Tibial nerve (tissue), 4 donors: ENCODE results near the gene TTC39B. TPM values are rescaled to one million over a fixed set of nuclear protein-coding genes. Genes with fewer than 3 reads are reported as not detected.

Experiments used
- DNase-seq, 2 donors: peaks; one replicate each; pipeline ENCODE4 v3.0.0-alpha.2; 2019; ENCODE audit warnings: low spot score in 2 of 2
- H3K27ac ChIP-seq, 4 donors: fragments of 200-600 bp; sonication (generic) in 3 of 4; one replicate each; pipeline ENCODE4 v1.5.1; 2017 to 2019; ENCODE audit warnings: mild to moderate bottlenecking in 1 of 4
- H3K27me3 ChIP-seq, 2 donors: fragments of 200-600 bp; sonication (generic) in 1 of 2; one replicate each; pipeline versions ENCODE4 v1.5.1 to v1.6.0; 2017 to 2019
- H3K36me3 ChIP-seq, 3 donors: fragments of 200-600 bp; sonication (generic); one replicate each; pipeline ENCODE4 v1.5.1; 2018 to 2019
- H3K4me1 ChIP-seq, 4 donors: fragments of 200-600 bp; sonication (generic) in 3 of 4; one replicate each; pipeline ENCODE4 v1.5.1; 2017 to 2019
- H3K4me3 ChIP-seq, 4 donors: fragments of 200-600 bp; sonication (generic) in 3 of 4; one replicate each; pipeline ENCODE4 v1.5.1; 2017 to 2019; ENCODE audit warnings: mild to moderate bottlenecking in 1 of 4, moderate library complexity in 1 of 4
- H3K9me3 ChIP-seq, 4 donors: fragments of 200-600 bp; sonication (generic) in 3 of 4; one replicate each; pipeline ENCODE4 v1.5.1; 2017 to 2019
- EP300 ChIP-seq, 2 donors: sonication (generic); formaldehyde crosslinking; IDR thresholded peaks; one replicate each; pipeline ENCODE4 v1.6.1; 2017; ENCODE audit warnings: antibody characterized with exemption in 2 of 2, mild to moderate bottlenecking in 1 of 2
- POLR2A ChIP-seq, 2 donors: fragments of 450-650 bp; IDR thresholded peaks; one replicate each; pipeline ENCODE4 v1.6.1; 2017; ENCODE audit warnings: antibody characterized with exemption in 2 of 2, mild to moderate bottlenecking in 2 of 2, moderate library complexity in 2 of 2
- WGBS, 2 donors: methylation state at CpG; one replicate each; pipeline ENCODE4 v1.1.5; 2018; 5-methylcytosine and 5-hydroxymethylcytosine counted together
- total RNA-seq, 4 donors: library from RNA; depleted of rRNA; stranded (reverse); fragments of >200 nt; gene quantifications; one replicate each; pipeline ENCODE4 v1.1.0, GENCODE V29; 2016
- TF ChIP-seq, protein P1 (sequence below), 5 experiments: fragments of 200-600 bp in 3 of 5; fragments of 450-650 bp in 2 of 5; sonication (generic) in 3 of 5; IDR thresholded peaks; one replicate each; pipeline ENCODE4 v1.5.1; 2016 to 2019; ENCODE audit warnings: antibody characterized with exemption in 5 of 5, mild to moderate bottlenecking in 3 of 5, moderate library complexity in 2 of 5

Gene TTC39B
- total RNA-seq, 4 donors from 2014 or later: 5.4 to 8.8 (median 7.5) TPM

DNA sequence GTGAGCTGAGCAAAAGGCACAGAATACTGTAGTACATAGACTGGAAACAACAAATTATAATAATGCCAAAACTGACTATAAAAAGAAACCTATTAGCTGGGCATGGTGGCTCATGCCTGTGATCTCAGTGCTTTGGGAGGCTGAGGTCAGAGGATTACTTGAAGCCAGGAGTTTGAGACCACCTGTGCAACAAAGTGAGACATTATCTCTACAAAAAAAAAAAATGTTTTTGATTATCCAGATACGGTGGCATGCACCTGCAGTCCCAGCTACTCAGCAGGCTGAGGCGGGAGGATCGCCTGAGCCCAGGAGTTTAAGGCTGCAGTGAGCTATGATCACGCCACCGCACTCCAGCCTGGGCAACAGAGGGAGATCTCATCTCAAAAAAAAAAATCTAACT, 175.9 kb downstream of the TTC39B start:
- H3K4me3 ChIP-seq: no peak overlapping the region
- TF ChIP-seq EP300 (IDR thresholded peaks at IDR 0.05): no peak
- TF ChIP-seq, protein P1, sequence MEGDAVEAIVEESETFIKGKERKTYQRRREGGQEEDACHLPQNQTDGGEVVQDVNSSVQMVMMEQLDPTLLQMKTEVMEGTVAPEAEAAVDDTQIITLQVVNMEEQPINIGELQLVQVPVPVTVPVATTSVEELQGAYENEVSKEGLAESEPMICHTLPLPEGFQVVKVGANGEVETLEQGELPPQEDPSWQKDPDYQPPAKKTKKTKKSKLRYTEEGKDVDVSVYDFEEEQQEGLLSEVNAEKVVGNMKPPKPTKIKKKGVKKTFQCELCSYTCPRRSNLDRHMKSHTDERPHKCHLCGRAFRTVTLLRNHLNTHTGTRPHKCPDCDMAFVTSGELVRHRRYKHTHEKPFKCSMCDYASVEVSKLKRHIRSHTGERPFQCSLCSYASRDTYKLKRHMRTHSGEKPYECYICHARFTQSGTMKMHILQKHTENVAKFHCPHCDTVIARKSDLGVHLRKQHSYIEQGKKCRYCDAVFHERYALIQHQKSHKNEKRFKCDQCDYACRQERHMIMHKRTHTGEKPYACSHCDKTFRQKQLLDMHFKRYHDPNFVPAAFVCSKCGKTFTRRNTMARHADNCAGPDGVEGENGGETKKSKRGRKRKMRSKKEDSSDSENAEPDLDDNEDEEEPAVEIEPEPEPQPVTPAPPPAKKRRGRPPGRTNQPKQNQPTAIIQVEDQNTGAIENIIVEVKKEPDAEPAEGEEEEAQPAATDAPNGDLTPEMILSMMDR (IDR thresholded peaks at IDR 0.05): no peak
- no peaks in the 10 kb centered on the region for H3K36me3 ChIP-seq
- no peak for DNase-seq
- 84 to 95% methylated on average over 5 of the region's 5 CpGs for WGBS, 2 donors
- H3K27ac ChIP-seq: no peak overlapping the region
- H3K4me1 ChIP-seq: peaks cover 0 to 7% (median 0%) of the 10 kb centered on the region in 4 donors
- H3K27me3 ChIP-seq: no peaks in the 10 kb centered on the region
- no peaks in the 10 kb centered on the region for H3K9me3 ChIP-seq

DNA sequence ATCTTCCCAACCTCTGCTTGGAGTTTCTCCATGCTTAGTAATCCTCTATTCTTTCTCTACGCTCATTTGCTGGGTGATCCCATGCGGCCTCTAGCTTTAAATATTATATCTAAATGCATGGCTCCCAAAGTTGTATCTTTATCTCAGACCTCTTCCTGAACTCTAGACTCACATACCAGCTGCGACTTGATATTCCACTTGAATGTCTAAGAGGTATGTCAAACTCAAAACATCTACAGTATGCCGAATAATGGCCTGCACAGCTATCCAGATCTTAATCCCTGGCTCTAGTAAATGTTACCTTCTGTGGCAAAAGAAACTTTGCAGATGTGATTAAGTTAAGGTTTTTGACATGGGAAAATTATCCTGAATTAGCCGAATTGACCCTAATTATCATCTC, 179.2 kb downstream of the TTC39B start:
- TF ChIP-seq POLR2A (IDR thresholded peaks at IDR 0.05) (no peak), EP300 (IDR thresholded peaks at IDR 0.05) (no peak)
- TF ChIP-seq, protein P1 (IDR thresholded peaks at IDR 0.05): no peak
- H3K27me3 ChIP-seq: no peaks in the 10 kb centered on the region
- no peaks in the 10 kb centered on the region for H3K4me1 ChIP-seq
- no peaks in the 10 kb centered on the region for H3K9me3 ChIP-seq
- H3K4me3 ChIP-seq: no peak overlapping the region
- no peak for DNase-seq
- H3K27ac ChIP-seq: no peak overlapping the region
- WGBS, 2 donors: 93 to 94% methylated on average over 5 of the region's 5 CpGs
- H3K36me3 ChIP-seq: no peaks in the 10 kb centered on the region

DNA sequence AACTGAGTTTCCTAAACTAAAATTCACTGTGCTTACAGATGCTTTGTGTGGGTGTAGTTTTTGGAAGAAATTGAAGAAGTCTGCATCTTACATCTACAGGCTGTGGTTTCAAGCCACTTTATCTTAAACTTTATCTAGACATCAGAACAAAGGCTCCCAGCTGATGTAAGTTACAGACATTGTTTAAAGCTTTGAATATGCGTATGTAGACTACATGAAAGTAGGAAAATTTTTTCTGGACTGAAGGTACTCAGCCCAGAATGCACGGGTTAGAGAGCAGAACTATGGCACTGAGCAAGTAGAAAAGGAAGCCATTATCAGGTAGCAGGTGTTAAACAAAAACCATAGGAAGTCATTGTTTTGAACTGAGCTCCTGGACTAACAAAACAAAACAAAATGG, 185.4 kb downstream of the TTC39B start:
- WGBS, 2 donors: 72 to 73% methylated on average over 2 of the region's 2 CpGs
- Histone ChIP-seq H3K27ac (no peak overlapping the region), H3K27me3 (no peaks in the 10 kb centered on the region), H3K36me3 (no peaks in the 10 kb centered on the region), H3K9me3 (no peaks in the 10 kb centered on the region), H3K4me3 (no peak overlapping the region), H3K4me1 (no peaks in the 10 kb centered on the region)
- no peak for DNase-seq
- TF ChIP-seq, protein P1 (IDR thresholded peaks at IDR 0.05): no peak
- TF ChIP-seq POLR2A (IDR thresholded peaks at IDR 0.05) (no peak), EP300 (IDR thresholded peaks at IDR 0.05) (no peak)

DNA sequence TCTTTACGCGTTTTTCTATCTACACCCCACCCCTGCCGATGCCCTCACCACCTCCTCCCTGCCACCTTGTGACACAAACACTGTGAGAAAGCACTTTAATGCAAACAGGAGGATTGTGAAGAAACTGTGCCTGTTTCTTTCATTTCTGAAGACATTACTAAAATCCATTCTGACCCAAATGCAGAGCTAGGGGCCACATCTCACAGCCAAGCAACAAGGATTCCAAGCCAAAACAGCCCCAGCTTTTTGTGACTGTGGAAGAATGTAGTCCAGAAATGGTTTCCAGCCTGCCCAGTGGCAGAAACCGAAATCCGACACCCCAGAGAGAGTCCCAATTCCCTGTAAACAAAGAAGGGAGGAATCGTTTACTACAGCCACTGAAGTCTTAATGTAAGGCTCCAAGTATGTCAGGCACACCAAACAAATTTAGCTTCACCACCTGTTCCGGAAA, 190.9 kb downstream of the TTC39B start:
- DNase-seq: no peak
- H3K4me1 ChIP-seq: no peaks in the 10 kb centered on the region
- H3K4me3 ChIP-seq: no peak overlapping the region
- no peak for TF ChIP-seq EP300 (IDR thresholded peaks at IDR 0.05)
- no peak for TF ChIP-seq POLR2A (IDR thresholded peaks at IDR 0.05)
- TF ChIP-seq, protein P1 (IDR thresholded peaks at IDR 0.05): no peak
- 30 to 43% methylated on average over 7 of the region's 7 CpGs for whole genome bisulfite sequencing, 2 donors
- no peak overlapping the region for H3K27ac ChIP-seq
- H3K36me3 ChIP-seq: no peaks in the 10 kb centered on the region
- H3K27me3 ChIP-seq: no peaks in the 10 kb centered on the region
- no peaks in the 10 kb centered on the region for H3K9me3 ChIP-seq

DNA sequence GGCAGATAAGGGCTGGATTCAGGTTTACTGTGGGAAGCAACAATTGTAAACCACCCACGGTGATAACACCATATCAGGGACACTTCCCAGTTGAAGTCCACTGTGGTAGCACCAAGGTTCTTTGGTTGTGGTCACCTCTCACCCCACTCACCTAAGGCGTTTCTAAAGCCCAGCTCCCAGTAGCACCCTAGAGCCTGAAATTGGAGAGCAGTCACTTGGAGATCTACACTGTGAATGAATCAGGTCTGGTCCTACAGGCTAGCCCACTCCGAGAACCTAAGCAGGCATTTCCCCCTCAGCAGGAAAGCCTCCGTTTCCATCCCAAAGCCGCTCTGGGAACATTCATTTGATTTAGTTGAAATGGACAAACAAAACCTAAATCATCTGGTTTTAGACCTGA, 191.3 kb downstream of the TTC39B start:
- Histone ChIP-seq H3K9me3 (no peaks in the 10 kb centered on the region), H3K27me3 (no peaks in the 10 kb centered on the region), H3K36me3 (no peaks in the 10 kb centered on the region), H3K4me3 (no peak overlapping the region), H3K27ac (no peak overlapping the region), H3K4me1 (no peaks in the 10 kb centered on the region)
- 74 to 84% methylated on average over 5 of the region's 5 CpGs for WGBS, 2 donors
- TF ChIP-seq EP300 (IDR thresholded peaks at IDR 0.05) (no peak), POLR2A (IDR thresholded peaks at IDR 0.05) (no peak)
- TF ChIP-seq, protein P1 (IDR thresholded peaks at IDR 0.05): no peak
- no peak for DNase-seq
